ENCODE results near the gene ZNF200.
"Not testable (repeated sequence)": the region's sequence is repeated elsewhere in the genome, so short reads cannot be mapped to it uniquely, and the experiment has no call there.

The ZNF200 gene

GRCh38 chr16:3198334-3199072 is 36.5 kb downstream of the ZNF200 start:
- no peak for DNase-seq (ENCODE audit: low spot score)

DNA sequence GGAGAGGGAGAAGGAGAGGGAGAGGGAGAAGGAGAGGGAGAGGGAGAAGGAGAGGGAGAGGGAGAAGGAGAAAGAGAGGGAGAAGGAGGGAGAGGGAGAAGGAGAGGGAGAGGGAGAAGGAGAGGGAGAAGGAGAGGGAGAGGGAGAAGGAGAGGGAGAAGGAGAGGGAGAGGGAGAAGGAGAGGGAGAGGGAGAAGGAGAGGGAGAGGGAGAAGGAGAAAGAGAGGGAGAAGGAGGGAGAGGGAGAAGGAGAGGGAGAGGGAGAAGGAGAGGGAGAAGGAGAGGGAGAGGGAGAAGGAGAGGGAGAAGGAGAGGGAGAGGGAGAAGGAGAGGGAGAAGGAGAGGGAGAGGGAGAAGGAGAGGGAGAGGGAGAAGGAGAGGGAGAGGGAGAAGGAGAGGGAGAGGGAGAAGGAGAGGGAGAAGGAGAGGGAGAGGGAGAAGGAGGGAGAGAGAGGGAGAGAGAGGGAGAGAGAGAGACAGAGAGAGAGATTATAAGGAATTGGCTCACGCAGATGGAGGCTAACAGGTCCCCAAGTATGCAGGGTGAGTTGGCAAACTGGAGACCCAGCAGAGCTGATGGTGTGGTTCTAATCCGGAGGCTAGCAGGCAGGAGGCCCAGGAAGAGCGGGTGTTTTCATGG is 37.1 kb downstream of the ZNF200 start:
- not testable (repeated sequence) for DNase-seq (ENCODE audit: low spot score)

DNA sequence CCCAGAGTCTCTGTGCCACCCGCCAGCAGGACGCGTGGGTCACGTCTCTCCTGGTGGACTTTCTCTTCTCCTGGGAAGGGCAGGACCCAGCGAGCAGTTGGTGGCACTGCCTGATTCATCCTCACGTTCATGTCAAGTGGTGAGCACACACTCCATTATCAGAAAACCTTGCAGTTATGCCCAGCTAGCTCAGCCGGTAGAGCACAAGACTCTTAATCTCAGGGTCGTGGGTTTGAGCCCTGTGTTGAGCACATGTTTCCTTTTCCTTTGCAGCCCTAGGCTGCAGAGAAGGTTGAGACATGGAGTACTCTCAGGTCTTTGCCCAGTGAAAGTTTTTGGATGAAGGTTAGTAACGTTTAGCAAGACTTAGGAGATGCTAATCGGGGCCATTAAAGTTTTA is 39.0 kb downstream of the ZNF200 start:
- no peak for DNase-seq (ENCODE audit: low spot score)

DNA sequence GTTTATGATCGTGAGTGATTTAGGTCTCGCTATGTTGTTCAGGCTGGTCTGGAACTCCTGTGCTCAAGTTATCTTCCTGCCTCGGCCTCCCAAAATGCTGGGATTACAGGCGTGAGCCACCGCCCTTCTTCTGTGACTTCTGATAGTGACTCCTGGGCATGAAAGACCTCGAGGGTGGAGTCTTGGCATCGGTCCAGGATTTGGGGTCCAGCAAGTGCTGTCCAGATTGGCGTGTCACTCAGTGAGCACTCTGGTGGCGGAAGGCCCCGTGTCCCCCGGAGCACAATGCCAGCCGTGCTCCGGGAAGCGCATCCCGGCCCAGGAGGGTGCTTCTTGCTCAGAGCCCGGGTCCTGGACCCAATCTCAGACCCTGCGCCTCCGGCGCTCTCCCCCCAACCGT is 40.2 kb downstream of the ZNF200 start:
- no peak for DNase-seq (ENCODE audit: low spot score)

- no peak for DNase-seq (ENCODE audit: low spot score)
Observed at GRCh38 chr16:3193221-3194212, 41.4 kb downstream of the ZNF200 start.

DNA sequence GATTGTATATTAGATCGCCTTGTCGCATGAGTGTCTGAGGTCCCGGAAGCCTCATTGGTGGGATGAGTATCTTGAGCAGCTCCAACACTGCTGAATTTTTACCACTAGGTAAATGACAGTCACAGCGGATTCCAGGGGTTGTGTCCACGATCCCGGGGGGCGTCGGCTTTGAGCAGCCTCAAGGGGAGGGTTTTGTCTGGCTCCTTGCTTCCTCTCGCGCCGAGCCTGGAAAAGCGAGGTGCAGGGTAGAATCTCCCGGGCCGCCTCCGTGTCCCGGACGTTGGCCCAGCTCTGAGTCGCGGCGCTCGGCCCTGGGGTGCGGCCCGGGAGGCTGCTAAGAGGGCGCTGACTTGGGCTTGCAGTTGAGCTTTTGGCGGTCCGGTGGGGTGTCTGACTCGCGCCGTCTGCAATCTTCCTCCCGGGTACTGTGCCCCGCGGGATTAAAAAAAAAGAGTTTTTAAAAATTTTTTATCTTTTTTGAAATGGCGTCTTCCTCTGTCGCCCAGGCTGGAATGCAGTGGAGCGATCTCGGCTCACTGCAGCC is 42.4 kb downstream of the ZNF200 start:
- no peak for DNase-seq (ENCODE audit: low spot score)

- DNase-seq (ENCODE audit: low spot score), result no peak
Observed at GRCh38 chr16:3190949-3191353, 44.0 kb downstream of the ZNF200 start.

DNA sequence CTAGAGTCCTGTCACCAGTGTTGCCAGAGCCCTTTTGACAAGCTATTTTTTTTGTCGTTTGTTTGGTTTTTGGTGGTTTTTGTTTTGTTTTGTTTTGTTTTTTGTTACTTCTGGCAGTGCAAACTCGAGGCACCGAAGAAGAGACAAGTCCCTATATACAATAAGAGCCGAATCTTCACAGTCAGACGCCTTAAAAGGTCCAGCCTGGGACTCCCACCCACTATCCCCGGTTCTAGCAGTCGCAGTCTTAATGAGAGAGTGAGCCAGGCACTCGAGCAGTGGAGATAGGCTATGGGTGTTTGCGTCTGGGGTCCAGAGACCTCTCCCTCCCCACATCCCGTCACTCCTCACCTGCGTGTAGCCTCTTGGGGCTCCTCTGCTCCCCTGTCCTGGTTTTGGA is 45.1 kb downstream of the ZNF200 start:
- DNase-seq (ENCODE audit: low spot score), result no peak

GRCh38 chr16:3188925-3189825 is 45.8 kb downstream of the ZNF200 start:
- no peak for DNase-seq (ENCODE audit: low spot score)

GRCh38 chr16:3188675-3188924 is 46.4 kb downstream of the ZNF200 start:
- DNase-seq (ENCODE audit: low spot score), result no peak

DNA sequence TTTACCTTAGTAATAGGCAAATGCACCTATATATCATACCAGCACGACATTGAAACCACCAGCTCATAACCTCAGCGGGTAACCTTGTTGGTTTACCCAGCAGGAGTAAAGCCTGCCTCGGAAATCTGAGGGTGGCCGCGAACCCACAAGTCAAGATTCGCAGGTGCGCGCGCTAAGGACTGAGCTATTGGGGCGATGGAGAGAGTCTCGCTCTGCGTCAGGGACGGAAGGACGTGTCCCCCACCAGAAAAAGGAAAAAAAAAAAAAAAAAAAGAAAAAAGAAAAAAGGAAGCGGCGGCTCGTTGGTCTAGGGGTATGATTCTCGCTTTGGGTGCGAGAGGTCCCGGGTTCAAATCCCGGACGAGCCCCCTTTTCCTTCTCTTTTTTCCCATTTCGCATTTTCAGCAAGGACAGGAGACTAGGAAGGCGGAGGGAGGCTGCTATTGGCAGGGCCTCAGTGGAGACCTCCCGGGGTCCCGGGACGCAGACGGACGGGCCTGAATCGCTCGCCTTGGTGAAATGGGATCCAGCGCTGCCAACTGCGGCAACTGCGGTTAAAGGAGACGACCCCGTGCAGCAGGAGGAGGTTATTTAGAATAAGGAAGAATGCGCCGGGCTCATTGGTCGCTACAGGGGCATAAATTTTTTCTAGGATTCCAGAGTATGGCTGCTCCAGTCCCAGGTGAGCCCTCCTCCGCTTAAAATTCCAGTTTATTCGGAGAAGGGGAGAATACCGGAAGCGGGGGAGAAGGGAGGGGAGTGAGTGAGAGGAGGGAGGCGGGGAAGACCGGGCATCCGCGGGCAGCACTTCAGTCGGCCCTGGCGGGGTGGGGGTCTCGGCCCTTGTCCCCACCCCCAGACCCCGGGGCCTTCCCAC is 46.9 kb downstream of the ZNF200 start, which contains the start of gene OR1F1:
Gene OR1F1, plus strand, starts transcription at position 407 of the 877 bp plus-strand sequence.
- no peak for DNase-seq (ENCODE audit: low spot score)

- no peak for DNase-seq (ENCODE audit: low spot score)
Observed at GRCh38 chr16:3186946-3187690, 47.8 kb downstream of the ZNF200 start.

DNA sequence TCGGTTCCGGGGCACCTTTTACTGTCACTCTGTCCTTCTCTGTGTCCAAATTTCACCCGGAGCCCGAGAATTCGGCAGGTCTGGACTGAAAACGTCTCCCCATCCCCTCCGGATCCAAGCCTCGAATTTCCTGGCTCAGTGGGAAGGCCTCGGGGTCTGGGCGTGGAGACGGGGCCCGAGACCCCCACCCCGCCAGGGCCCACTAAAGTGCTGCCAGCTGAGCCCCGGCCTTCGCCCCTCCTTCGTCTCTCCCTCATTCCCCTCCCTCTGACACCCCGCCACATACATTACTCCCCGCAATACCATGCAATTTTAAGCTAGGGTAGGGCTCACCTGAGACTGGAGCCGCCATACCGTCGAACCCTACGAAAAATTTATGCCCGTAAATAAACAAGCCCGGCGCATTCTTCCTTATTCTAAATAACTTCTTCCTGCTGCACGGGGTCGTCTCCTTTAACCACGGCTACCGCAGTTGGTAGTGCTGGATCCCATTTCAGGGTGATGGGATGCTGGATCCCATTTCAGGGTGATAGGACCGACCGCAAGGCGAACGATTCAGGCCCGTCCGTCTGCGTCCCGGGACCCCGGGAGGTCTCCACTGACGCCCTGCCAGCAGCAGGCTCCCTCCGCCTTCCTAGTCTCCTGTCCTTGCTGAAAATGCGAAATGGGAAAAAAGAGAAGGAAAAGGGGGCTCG is 51.4 kb downstream of the ZNF200 start:
- DNase-seq (ENCODE audit: low spot score), result no peak

DNA sequence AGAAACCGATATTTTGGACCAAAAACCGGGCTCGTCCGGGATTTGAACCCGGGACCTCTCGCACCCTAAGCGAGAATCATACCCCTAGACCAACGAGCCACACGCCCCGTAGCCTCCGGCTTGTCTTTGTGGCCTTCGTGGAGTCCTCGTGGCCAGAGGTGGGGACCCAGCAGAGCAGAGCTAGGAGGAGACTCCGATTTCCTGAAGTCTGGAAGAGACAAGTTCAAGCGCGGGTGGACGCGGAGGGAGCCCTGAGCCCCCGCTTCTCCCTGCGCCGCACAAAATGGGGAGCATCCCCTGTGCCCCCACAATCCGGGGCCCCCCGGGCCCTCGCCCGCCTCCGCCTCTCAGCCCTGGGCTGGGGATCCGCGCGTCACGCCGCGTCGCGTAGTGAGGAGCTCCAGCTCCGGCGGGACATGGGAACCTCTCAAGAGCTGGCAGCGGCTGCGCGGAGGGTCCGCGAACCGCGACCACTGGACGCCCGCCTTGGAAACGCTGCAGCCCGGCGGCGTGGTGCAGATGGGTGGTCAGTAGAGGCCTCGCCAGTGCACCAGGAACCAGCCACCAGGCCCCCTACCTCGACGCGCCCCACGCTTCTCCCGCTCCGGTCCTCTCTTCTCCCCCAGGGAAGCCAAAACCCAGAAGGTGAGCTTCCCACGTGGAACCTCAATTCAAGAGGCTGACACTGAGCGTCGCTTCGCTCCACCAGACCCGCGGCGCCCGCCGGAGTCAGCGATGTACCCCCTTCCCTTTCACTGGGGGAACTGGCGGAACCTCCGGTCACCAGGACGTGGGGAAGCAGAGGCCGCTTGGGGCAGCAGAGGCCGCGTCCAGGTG is 52.1 kb downstream of the ZNF200 start:
- DNase-seq (ENCODE audit: low spot score), result peak; percentile 79

- not testable (repeated sequence) for DNase-seq (ENCODE audit: low spot score)
Observed at GRCh38 chr16:3182293-3182607, 52.7 kb downstream of the ZNF200 start.

DNA sequence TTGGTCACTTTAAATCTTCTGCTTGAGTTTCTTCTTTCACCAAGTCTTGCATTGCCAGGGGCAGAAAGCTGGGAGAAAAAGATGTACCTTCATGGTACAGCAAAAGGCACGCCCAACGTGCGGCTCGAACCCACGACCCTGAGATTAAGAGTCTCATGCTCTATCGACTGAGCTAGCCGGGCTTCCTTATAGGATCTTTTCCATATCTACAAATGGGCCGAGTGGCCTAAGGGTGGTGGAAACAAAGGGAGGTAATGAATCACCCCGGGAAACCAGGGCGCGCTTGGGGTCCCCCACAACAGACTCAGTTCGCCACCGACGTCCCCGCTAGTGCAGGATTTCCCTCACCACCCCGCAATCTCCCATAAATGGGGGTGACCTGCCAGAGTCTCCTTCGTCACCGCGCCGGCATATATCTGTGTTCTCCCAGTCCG is 54.5 kb downstream of the ZNF200 start:
- no peak for DNase-seq (ENCODE audit: low spot score)

DNA sequence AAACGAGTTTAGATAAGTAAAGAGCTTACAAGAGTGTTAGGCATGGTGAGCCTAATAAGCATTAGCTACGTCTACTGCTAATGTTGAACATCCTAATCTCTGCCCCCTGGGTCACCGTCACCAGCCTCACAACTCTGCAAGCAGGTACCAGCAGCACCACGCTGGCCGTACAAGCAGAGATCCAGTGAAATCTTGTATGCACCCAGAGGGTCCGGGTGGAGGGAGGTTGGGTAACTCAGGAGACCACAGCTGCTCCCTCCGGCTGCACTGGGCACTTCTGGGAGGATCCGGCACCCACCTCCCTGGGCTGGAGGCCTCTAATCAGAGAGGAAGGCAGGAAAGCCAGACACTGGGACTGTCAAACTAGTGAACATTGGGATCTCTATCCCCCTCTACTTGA is 55.3 kb downstream of the ZNF200 start:
- no peak for DNase-seq (ENCODE audit: low spot score)

Data from AG08396 (cell line).